HepG2 (cell line): ENCODE data around the gene TRMU. TPM values are rescaled to one million over a fixed set of nuclear protein-coding genes. Genes with fewer than 3 reads are reported as not detected.

ENCODE experiments used
- ATAC-seq: fragments of 200-7000 bp; cut with Tn5 transposase; 3 replicates; pipeline ENCODE4 v1.9.1; 2020; ENCODE audit warnings: mild to moderate bottlenecking, moderate library complexity
- BruUV-seq: library from RNA; stranded (reverse); fragments of 400-500 nt; replicated peaks from 2 replicates; lab custom pipeline; 2021; lab: Mats Ljungman, UMichigan
- CTCF ChIA-PET: fragments of 300-600 bp; formaldehyde crosslinking; extraction: SDS; loops from one replicate; lab custom pipeline; 2021; ENCODE audit warnings: low total read pairs, inconsistent platforms, low intra/inter-chr PET ratio; lab: Yijun Ruan, JAX
- POLR2A ChIA-PET: fragments of 350-600 bp; sonication (Branson Sonifier 250); formaldehyde crosslinking; loops from one replicate; lab custom pipeline; 2020; ENCODE audit warnings: antibody characterized with exemption, inconsistent platforms; lab: Yijun Ruan, JAX
- DNase-seq: peaks from one replicate; pipeline ENCODE4 v3.0.0-alpha.2; 2015; ENCODE audit warnings: low spot score
- FAIRE-seq: peaks from 3 replicates; lab custom pipeline; 2011; peaks lifted over from hg19 to GRCh38; lab: Jason Lieb, UNC
- H2AFZ ChIP-seq: one replicate; pipeline ENCODE4 v1.6.1; 2011; ENCODE audit warnings: low read length, inconsistent platforms
- H3K27ac ChIP-seq: fragments of 300-600 bp; 3 replicates; pipeline ENCODE4 v1.8.0; 2011; ENCODE audit warnings: mixed run types, mild to moderate bottlenecking, mixed read lengths, low read length, inconsistent platforms; ENCODE audit not compliant: insufficient read depth; ENCODE audit errors: extremely low read length
- H3K27me3 ChIP-seq, 2 experiments: fragments of 200-600 bp in 1 of 2; 2 replicates in 1 of 2; 3 replicates in 1 of 2; pipeline versions ENCODE4 v1.6.0 to v1.8.0; 2011; ENCODE audit warnings: low read length in 2 of 2, mild to moderate bottlenecking in 2 of 2, moderate library complexity in 2 of 2, inconsistent platforms in 1 of 2; ENCODE audit not compliant: insufficient read depth in 2 of 2, control insufficient read depth in 1 of 2
- H3K36me3 ChIP-seq, 2 experiments: fragments of 200-600 bp in 1 of 2; replicated peaks in 1 of 2; 2 replicates in 1 of 2; 3 replicates in 1 of 2; pipeline versions ENCODE4 v1.5.1 to v1.8.0; 2011; ENCODE audit warnings: low read length in 2 of 2, inconsistent platforms in 1 of 2; ENCODE audit not compliant: insufficient read depth in 2 of 2, control insufficient read depth in 1 of 2
- H3K4me1 ChIP-seq: 2 replicates; pipeline ENCODE4 v1.5.1; 2012; ENCODE audit warnings: low read length, inconsistent platforms; ENCODE audit not compliant: insufficient read depth
- H3K4me2 ChIP-seq: 2 replicates; pipeline ENCODE4 v1.6.0; 2011; ENCODE audit warnings: low read depth, low read length, inconsistent platforms
- H3K4me3 ChIP-seq, 3 experiments: fragments of 200-600 bp in 1 of 3; sonication (generic), shearing (Covaris generic) in 1 of 3; replicated peaks in 1 of 3; 2 replicates each; pipeline ENCODE4 v1.5.1; 2011 to 2016; ENCODE audit warnings: low read length in 3 of 3, inconsistent platforms in 2 of 3, low read depth in 2 of 3, mild to moderate bottlenecking in 2 of 3, control low read depth in 1 of 3, mixed read lengths in 1 of 3; ENCODE audit not compliant: insufficient read depth in 1 of 3
- H3K79me2 ChIP-seq: one replicate; pipeline ENCODE4 v1.6.1; 2011; ENCODE audit warnings: low read length, inconsistent platforms; ENCODE audit not compliant: insufficient read depth
- H3K9ac ChIP-seq: 2 replicates; pipeline ENCODE4 v1.6.0; 2011; ENCODE audit warnings: mild to moderate bottlenecking, low read depth, low read length, inconsistent platforms; ENCODE audit not compliant: insufficient read depth
- H3K9me3 ChIP-seq: 2 replicates; pipeline ENCODE4 v1.5.1; 2012; ENCODE audit warnings: mild to moderate bottlenecking, low read length
- H4K20me1 ChIP-seq: 2 replicates; pipeline ENCODE4 v1.6.0; 2011; ENCODE audit warnings: inconsistent platforms, mild to moderate bottlenecking, low read length, moderate library complexity; ENCODE audit not compliant: insufficient read depth
- BATF2 ChIP-seq: sonication (generic); formaldehyde crosslinking; IDR thresholded peaks from 2 replicates; pipeline ENCODE4 v1.8.0; 2022; ENCODE audit warnings: mild to moderate bottlenecking, missing genetic modification reagents, moderate library complexity
- DNMT1 ChIP-seq: sonication (generic); formaldehyde crosslinking; IDR thresholded peaks from 2 replicates; pipeline ENCODE4 v1.5.1; 2020; ENCODE audit warnings: mild to moderate bottlenecking, missing genetic modification reagents
- HOXD1 ChIP-seq: sonication (generic); formaldehyde crosslinking; IDR thresholded peaks from 2 replicates; pipeline ENCODE4 v1.5.0; 2020; ENCODE audit warnings: missing genetic modification reagents
- PLRG1 ChIP-seq: fragments of 450-650 bp; conservative IDR thresholded peaks from 2 replicates; pipeline ENCODE4 v1.6.1; 2016
- ZKSCAN8 ChIP-seq: IDR thresholded peaks from 2 replicates; pipeline ENCODE4 v1.6.1; 2016; ENCODE audit warnings: borderline replicate concordance, missing genetic modification reagents, missing compliant biosample characterization
- ZNF280B ChIP-seq: sonication (generic); formaldehyde crosslinking; IDR thresholded peaks from 2 replicates; pipeline ENCODE4 v1.5.0; 2020; ENCODE audit warnings: missing genetic modification reagents, mild to moderate bottlenecking, borderline replicate concordance
- ZNF281 ChIP-seq: sonication (generic); formaldehyde crosslinking; IDR thresholded peaks from 2 replicates; pipeline ENCODE4 v1.4.0; 2020; ENCODE audit warnings: missing genetic modification reagents, borderline replicate concordance
- ZNF296 ChIP-seq: sonication (generic); formaldehyde crosslinking; conservative IDR thresholded peaks from 2 replicates; pipeline ENCODE4 v1.5.0; 2020; ENCODE audit warnings: mild to moderate bottlenecking, missing genetic modification reagents
- ZNF724P ChIP-seq: sonication (generic); formaldehyde crosslinking; IDR thresholded peaks from 2 replicates; pipeline ENCODE4 v1.8.0; 2022; ENCODE audit warnings: missing genetic modification reagents, borderline replicate concordance
- WGBS: methylation state at CpG from one replicate; pipeline ENCODE4 v1.1.6; 2017; ENCODE audit warnings: low lambda C conversion rate; 5-methylcytosine and 5-hydroxymethylcytosine counted together
- in situ Hi-C: cut with HindIII; loops from 2 replicates; pipeline ENCODE4 v1.10.0; 2017; ENCODE audit warnings: low pct_unique_long_range_greater_than_20kb; ENCODE audit not compliant: extremely low pct_ligation_motif_present
- intact Hi-C: fragments of 100-400 bp; cut with micrococcal nuclease; formaldehyde crosslinking; loops from one replicate; pipeline ENCODE4 v1.10.0; 2022; ENCODE audit not compliant: unreplicated experiment
- polyA plus RNA-seq, 8 experiments: library from polyadenylated mRNA; depleted of rRNA in 3 of 8; stranded (reverse) in 7 of 8; unstranded in 1 of 8; fragments of >200 nt; fragmentation: Illumina TruSeq in 4 of 8; extraction: Trizol in 4 of 8; gene quantifications; 2 replicates each; pipeline versions ENCODE4 v1.2.1 to v1.2.3, GENCODE V29; 2011 to 2016; ENCODE audit warnings: low read depth in 4 of 8, missing spikeins in 1 of 8, mixed read lengths in 1 of 8; ENCODE audit not compliant: insufficient read depth in 1 of 8
- total RNA-seq, 5 experiments: library from RNA; depleted of rRNA; stranded (reverse); fragments of >200 nt; fragmentation: Illumina TruSeq; extraction: Trizol; gene quantifications; 2 replicates each; pipeline ENCODE4 v1.2.3, GENCODE V29; 2016; ENCODE audit warnings: low read depth in 1 of 5
- TF ChIP-seq, protein P1 (sequence below): sonication (generic); formaldehyde crosslinking; IDR thresholded peaks from 2 replicates; pipeline ENCODE4 v1.8.1; 2023; ENCODE audit warnings: mild to moderate bottlenecking, missing genetic modification reagents
- TF ChIP-seq, protein P2 (sequence below): sonication (generic); formaldehyde crosslinking; IDR thresholded peaks from 2 replicates; pipeline ENCODE4 v1.8.0; 2022; ENCODE audit warnings: mild to moderate bottlenecking, missing genetic modification reagents, moderate library complexity

Gene TRMU
- total and polyA plus RNA-seq, 2 of the 13 experiments (the other 11 are each of a cell fraction or from before 2014, with no cell fraction given): 31.0 to 50.2 TPM

DNA sequence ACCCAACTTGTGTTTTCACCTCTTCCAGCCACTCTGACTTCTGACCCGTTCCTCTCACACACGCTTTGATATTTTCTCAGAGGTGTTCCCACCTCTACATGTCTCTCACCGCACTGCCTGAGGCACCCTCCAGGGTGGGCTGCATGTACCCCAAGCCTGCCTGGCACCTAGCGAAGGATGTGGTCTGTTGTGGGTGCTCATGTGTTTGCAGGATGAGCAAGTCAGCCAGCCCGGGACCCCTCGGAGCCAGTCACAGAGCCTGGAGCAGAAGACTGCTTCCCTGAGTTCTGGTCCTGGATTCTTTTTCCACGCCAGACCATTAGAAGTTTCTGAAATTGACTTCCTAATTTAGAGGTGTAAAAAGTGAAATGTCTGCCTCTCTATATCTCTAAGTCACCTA lies 35.0 kb upstream of the TRMU start:
- no peaks in the 10 kb centered on the region for H4K20me1 ChIP-seq
- intact Hi-C loops (no loop called here), in situ Hi-C loops (no loop called here)
- no peak overlapping the region for H3K4me3 ChIP-seq
- H3K79me2 ChIP-seq: peaks cover 47% of the 10 kb centered on the region
- no peaks in the 10 kb centered on the region; a peak in 1 of 5 replicates for H3K27me3 ChIP-seq
- CTCF ChIA-PET: no interaction called here
- ATAC-seq: no peak
- FAIRE-seq: no peak
- POLR2A ChIA-PET: no interaction called here
- no peaks in the 10 kb centered on the region for H3K9me3 ChIP-seq
- H3K36me3 ChIP-seq: peaks cover 2 to 34% of the 10 kb centered on the region in 2 experiments
- no peak overlapping the region for H3K9ac ChIP-seq
- H2AFZ ChIP-seq: no peak overlapping the region
- WGBS: over 99% methylated on average over 7 of the region's 7 CpGs
- no peak overlapping the region for H3K27ac ChIP-seq
- DNase-seq: no peak
- H3K4me2 ChIP-seq: no peak overlapping the region
- no TSS peak for BruUV-seq
- peaks cover 42% of the 10 kb centered on the region for H3K4me1 ChIP-seq
- TF ChIP-seq, protein P1, sequence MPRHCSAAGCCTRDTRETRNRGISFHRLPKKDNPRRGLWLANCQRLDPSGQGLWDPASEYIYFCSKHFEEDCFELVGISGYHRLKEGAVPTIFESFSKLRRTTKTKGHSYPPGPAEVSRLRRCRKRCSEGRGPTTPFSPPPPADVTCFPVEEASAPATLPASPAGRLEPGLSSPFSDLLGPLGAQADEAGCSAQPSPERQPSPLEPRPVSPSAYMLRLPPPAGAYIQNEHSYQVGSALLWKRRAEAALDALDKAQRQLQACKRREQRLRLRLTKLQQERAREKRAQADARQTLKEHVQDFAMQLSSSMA: no peak
- TF ChIP-seq ZNF296 (CRISPR knock-in tag) (no peak), ZNF724P (CRISPR knock-in tag) (no peak), BATF2 (no peak), ZNF281 (CRISPR knock-in tag) (no peak), HOXD1 (CRISPR knock-in tag) (no peak), ZNF280B (CRISPR knock-in tag) (no peak), ZKSCAN8 (CRISPR knock-in tag) (no peak), DNMT1 (no peak), PLRG1 (no peak)
- TF ChIP-seq, protein P2, sequence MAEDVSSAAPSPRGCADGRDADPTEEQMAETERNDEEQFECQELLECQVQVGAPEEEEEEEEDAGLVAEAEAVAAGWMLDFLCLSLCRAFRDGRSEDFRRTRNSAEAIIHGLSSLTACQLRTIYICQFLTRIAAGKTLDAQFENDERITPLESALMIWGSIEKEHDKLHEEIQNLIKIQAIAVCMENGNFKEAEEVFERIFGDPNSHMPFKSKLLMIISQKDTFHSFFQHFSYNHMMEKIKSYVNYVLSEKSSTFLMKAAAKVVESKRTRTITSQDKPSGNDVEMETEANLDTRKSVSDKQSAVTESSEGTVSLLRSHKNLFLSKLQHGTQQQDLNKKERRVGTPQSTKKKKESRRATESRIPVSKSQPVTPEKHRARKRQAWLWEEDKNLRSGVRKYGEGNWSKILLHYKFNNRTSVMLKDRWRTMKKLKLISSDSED (CRISPR knock-in tag): no peak
